ENCODE results near the gene FGF12.

GRCh38 chr3:192155194-192155593, 572.1 kb downstream of the FGF12 start:
- TF ChIP-seq EZH2 (IDR thresholded peaks at IDR 0.05; ENCODE audit: insufficient read depth, poor library complexity, severe bottlenecking) (no peak), EZH2phosphoT487 (IDR thresholded peaks at IDR 0.05; ENCODE audit: insufficient read depth, low read depth) (no peak)
